NCI-H446 treated with DMSO at 0.1 percent for 48 hours (cell line): Measurements from ENCODE around the gene GRPEL1.

Experiments
- DNase-seq: peaks from one replicate; lab custom pipeline; 2025; lab: John Stamatoyannopoulos, UW

The GRPEL1 gene

GRCh38 chr4:7045553-7045952 lies 22.3 kb downstream of the GRPEL1 start:
- no peak for DNase-seq

DNA sequence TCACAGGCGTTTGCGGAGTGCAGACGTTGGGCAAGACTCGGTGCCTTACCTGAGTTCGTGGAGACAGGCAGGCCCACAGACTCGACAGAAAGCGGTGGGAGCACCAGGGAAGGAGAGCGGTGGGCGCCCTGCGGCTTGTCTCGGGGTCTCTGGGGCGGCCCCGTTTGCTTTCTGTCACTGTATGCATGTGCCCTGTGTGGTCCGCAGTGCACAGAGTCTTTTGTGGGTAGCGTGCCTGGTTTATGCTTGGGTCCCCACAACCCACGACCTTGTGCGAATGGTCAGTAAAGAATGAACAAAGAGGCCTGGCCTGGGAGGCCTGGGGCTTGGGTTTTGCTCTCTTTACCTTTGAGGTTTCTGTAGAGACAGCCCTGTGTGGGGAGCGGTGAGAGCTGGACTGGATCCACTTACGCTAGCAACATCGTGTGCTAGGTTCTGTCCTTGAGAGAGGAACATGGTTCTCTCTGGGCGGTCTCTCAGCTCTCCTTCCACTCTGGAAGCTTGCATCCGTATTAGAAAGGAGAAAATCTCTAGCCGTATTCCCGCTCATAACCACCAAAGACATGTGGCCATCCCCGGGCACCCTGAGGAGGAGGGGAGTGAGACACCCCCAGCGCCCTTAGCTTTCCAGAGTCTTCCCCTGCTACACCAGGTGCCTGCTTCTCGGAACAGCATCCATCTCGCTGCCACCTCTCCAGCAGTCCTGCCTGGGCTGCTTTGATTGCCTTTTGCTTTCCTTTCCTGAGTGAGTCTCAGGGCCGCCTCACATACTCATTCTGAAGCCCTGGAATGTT lies 23.5 kb downstream of the GRPEL1 start:
- no peak for DNase-seq

DNA sequence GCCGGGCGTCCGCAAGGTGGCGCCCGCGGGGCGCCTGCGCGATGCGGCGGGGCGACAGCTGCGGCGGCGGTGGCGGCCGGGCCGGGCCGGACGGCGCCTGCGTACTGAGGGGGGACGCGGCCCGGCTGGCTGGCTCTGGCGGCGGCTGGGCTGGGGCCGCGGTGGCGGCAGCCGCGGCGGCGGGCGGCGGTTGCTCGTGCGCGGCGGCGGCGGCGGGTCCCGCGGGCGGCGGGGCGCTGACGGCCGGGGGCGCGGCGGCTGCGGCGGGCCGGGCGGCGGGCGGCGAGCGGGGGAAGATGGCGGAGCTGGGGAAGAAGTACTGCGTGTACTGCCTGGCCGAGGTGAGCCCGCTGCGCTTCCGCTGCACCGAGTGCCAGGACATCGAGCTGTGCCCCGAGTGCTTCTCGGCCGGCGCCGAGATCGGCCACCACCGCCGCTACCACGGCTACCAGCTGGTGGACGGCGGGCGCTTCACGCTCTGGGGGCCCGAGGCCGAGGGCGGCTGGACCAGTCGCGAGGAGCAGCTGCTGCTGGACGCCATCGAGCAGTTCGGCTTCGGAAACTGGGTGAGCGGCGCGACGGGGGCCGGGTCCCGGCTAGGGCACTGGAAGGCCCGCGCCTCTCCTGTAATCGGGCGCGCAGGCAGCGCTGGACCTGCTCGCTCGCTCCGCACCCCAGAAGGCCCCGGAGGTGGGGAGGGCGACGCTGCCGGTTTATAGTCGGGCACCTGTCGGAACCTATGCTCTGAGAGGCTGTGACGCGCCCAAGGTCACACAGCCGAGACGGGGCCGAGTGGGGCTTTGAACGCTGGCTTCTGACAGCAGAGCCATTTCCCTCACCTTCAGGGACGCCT lies 24.4 kb downstream of the GRPEL1 start, which contains the start of gene TADA2B:
Gene TADA2B (plus strand): TSS at position 89 of the 853 bp plus-strand sequence. CDS start 208 bp downstream, at position 297.
- DNase-seq, result no peak

GRCh38 chr4:7042503-7043283 lies 25.2 kb downstream of the GRPEL1 start:
- DNase-seq, result peak; percentile 86

DNA sequence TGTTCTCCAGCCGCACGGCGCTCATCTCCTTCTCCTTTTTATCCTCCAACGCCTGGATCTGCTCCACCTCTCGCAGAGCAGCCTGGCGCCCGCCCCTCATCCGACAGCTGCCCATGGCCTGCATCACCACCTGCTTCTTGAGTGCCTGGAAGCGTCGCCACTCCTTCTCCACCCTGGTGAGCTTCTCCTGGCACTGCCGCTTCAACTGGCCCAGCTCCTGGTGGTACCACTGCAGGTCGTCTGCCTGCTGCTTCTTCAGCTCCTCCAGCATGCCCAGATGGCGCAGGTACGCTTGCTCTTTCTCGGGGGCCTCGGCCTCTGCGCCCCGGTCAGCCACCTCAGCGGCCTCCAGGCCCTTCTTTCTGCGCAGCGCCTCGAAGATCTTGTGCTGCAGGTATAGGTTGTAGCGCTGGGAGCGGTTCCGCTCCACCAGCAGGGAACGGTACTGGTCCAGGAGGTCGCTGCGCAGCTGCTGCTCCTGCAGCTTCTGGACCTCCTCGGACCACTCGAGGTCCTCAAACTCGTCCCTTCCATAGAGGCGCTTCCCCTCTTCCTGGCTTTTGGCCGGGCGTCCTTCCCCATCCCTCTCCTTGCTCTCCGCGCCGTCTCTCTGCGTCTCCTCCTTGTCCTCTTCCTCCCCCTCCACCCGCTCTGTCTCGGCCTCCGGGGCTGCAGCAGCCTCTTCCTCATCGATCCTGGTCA lies 25.9 kb downstream of the GRPEL1 start:
- DNase-seq, result no peak

DNA sequence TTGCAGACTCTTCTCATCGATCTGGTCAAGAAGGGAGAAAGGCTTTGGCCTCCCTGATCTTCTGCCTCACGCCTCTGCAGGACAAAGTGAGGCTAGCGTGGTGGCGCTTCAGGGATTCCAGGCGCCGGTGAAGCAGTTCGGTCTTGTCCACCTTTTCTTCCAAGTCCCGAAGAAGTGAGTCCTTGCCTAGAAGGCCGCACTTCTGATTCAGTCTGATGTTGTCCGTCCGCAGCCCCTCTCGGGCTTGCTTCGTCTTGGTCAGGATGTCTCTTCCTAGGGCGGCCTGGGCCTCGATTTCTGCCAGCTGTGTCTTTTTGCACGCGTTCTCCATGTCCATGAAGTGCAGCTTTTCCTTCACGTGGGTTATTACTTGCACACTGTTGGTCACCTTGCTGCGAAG lies 26.6 kb downstream of the GRPEL1 start:
- no peak for DNase-seq

DNA sequence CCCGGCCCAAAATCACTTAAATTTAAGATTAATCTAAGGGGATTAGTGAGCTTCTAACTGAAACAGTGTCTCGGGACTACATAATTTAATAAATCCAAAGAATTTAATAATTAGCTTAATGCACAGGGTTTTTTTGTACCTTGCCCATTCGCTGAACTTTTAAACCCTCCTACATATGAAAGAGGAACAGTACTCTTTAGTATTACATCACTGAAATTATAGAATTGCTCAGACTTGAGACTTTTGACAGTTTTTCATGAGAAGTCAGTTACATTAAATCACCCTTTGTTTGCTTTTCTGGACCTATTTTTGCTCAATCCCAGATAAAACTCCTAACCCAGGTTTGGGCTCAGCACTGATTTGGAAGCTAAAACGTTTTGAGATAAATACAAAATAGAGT lies 27.1 kb downstream of the GRPEL1 start:
- no peak for DNase-seq

DNA sequence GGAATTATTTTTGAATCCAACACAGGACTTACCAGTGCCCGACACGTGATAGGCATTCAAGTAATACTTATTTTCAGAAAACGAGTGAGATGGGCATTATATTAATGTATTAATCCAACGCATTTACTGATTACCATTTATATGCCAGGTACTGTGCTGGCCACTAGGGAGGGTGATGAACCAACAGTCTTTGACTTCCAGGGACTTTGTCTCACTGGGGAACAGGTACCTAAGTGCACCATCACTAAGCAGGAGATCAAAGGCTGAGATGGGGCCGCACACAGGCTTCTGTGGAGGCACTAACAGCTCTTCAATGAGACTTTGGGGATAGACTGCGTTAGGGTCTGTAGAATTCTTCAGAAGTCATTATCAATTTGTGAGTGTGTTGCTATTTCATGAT lies 30.4 kb downstream of the GRPEL1 start:
- no peak for DNase-seq

GRCh38 chr4:7034262-7035081 lies 33.4 kb downstream of the GRPEL1 start:
- DNase-seq, result no peak

DNA sequence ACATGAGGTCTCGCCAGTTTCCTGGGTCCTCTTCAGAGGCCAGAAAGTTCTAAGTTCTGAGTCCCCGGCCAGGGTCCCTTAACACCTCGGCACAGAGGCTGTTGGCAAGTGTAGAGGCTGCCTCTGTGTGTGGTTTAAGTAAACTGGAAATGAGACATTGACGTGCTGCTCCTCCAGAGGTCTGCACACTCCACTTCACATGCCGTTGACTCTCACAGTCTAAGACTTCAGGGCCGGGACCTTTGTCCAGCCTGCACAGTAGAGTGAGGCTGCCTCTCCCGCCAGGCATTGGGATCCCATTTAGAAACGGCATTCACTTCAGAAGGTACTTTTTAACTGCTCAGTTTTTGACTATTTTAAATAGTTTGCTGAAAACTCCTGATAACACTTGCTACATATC lies 35.3 kb downstream of the GRPEL1 start:
- no peak for DNase-seq

DNA sequence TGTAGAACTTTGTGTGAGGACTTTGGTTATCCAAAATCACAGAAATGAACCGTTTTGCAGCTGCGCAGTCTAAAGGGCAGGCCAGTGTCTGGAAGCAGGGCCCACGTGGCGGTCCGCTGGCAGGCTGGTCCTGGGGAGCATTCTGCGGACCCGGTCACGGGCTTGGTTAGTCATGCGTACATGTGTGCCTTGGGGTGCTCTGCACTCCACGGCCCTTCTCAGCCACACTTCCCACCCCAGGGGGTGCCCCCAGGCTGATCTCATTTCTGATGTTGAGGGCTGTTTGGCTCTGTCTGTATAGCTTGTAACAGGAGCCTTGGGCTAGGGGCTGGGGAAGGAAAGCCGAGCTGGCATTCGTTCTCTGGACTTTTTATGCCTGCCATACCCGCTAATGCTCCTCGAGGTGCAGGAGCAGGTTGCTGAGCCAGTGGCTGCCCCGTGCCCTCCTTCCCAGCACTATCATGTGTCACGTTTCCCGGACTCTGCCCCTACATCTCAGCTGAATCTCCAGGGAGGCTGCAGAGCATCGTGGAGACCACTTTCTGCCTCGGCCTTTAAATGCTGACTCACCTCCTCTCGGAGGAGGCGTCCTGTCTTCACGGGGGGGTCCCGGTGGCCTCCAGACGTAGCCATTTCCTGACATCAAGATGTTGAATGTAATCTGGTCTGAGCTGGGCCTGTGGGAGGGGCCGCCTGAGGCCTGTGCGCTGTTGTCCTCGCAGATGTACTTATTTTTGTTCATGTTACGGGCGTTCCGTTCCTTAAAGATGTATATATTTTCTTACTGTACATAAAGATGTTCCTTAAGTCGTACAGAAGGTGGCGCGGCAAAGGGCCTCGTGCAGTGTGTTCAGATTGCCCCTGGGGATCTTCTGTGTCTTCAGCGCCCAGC lies 36.1 kb downstream of the GRPEL1 start:
- DNase-seq, result no peak

- DNase-seq, result no peak
These were observed 37.0 kb downstream of the GRPEL1 start for GRCh38 chr4:7030856-7031255.

DNA sequence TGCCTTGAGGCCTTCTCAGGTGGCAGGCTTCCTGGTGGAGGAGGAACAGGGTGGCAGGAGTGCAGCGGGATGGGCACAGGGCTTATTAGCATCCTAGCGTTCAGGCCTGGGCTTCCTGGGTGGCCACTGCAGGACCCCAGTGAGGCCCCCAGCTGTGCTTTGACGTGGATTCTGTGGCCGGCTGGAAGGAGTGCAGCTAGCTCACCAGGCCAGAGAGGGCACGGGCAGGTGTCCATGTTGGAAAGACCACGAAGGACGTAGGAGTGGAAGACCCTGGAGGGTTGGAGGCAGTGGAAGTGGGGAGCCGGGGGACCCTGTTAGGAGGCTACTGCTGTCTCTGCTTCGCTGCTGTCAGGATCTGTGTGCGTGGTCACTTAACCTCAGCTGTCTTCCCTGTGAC lies 37.9 kb downstream of the GRPEL1 start:
- no peak for DNase-seq

GRCh38 chr4:7029212-7029611 lies 38.7 kb downstream of the GRPEL1 start:
- no peak for DNase-seq

GRCh38 chr4:7027913-7028312 lies 40.0 kb downstream of the GRPEL1 start:
- DNase-seq, result no peak

DNA sequence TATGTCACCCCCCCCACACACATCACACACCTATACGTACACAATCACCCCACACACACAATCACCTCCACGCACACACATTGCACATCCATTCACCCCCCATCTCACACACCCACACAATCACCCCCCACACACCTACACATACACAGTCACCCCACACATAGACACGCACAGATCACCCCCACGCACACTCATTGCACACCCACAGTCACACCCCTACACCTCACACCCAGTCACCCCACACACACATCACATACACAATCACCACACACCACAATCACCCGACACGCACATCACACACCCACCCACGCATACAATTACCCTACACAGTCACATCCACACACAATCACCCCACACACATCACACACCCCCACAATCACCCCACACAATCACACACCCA lies 40.6 kb downstream of the GRPEL1 start:
- DNase-seq, result no peak

- no peak for DNase-seq
These were observed 41.8 kb downstream of the GRPEL1 start for GRCh38 chr4:7026107-7026506.

DNA sequence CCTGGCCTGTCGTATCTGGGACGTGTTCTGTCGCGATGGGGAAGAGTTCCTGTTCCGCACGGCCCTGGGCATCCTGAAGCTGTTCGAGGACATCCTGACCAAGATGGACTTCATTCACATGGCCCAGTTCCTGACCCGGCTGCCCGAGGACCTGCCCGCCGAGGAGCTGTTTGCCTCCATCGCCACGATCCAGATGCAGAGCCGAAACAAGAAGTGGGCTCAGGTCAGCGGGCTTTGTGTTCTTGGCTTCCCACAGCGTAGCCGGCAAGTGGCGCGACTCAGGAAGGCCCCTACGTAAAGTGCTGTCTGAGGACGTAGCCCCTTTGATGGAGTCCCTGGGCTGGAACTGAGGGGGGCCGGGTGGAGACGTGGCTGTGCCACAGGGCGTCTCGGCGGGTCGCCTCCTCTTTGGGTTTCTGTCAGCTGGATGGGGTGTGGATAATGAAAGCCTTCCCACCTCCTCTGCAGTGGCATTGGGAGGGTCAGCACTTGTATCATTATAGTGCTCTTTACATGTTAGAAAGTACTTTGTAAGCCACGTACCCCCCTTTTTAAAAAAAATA lies 42.7 kb downstream of the GRPEL1 start:
- no peak for DNase-seq

DNA sequence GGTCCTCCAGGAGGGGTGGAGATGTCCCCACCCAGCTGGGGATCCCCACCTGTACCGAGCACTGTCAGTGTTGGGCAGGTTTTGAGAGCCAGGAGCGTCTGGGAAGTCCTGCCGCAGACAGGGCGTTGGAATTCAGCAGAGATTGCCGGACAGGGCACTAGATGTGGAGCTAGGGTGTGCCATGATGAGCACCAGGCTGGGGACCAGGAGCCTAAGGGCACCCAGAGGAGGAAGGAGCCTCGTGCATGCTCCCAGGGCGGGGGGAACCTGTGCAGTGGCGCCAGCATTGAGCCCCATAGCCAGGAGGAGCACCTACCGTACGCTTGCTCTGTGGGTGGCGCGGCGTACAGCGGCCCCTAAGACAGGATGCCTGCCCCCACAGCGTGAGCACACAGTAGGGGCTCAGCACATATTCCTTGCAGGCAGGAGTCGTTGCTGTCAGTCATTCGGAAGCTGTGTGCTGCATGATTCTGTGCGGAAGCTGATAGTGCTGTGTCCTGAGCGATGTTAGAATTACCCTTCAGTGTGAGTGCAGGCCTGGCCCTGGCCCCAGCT lies 43.5 kb downstream of the GRPEL1 start:
- no peak for DNase-seq
